Heart left ventricle (tissue), 13 donors: ENCODE measurements around the gene DLX3.

ENCODE experiments used
- POLR2A ChIP-seq, 2 donors: fragments of 450-650 bp; IDR thresholded peaks; one replicate each; pipeline ENCODE4 v1.6.1; 2017; ENCODE audit warnings: antibody characterized with exemption in 2 of 2, mild to moderate bottlenecking in 2 of 2, moderate library complexity in 2 of 2
- TF ChIP-seq, protein P1 (sequence below), 12 donors: fragments of 200-600 bp; sonication (generic) in 4 of 12; IDR thresholded peaks; one replicate each; pipeline versions ENCODE4 v1.5.0 to v1.8.0; 2018 to 2022; ENCODE audit warnings: antibody characterized with exemption in 12 of 12, mild to moderate bottlenecking in 5 of 12
- donor health status: ischemic (EF 13 %, LVEDD 7.1; RV severe dilation, severe dysfunction).
- donor health status: DM: no; HTN: yes; CAD: no.
- donor health status: DM: no; HTN: no; CAD: no.
- donor health status: ischemic (EF 25% LVEDD 6.9; RV normal size, moderate dysfunction).
- donor health status: ischemic (EF 25% LVEDD 5.7; RV mildly dilated, moderate dysfunction).
- donor health status: ischemic (EF 35%, LVEDD 5.7; RV mildly dilated, moderate dysfunction).
- donor health status: nonischemic (EF 11% LVEDD 7.7; RV severe dilation, severe dysfunction).
- donor health status: DM: yes; HTN: yes; CAD: no.
- donor health status: PGD.
- donor health status: ischemic (EF 29% LVEDD 5.4; RV normal size, mild dysfunction).
- donor health status: nonischemic (EF 23%, LVEDD 6.1; RV moderate dilation, normal function).

GRCh38 chr17:49986396-49987289 is 8.4 kb downstream of the DLX3 start:
- TF ChIP-seq, protein P1, sequence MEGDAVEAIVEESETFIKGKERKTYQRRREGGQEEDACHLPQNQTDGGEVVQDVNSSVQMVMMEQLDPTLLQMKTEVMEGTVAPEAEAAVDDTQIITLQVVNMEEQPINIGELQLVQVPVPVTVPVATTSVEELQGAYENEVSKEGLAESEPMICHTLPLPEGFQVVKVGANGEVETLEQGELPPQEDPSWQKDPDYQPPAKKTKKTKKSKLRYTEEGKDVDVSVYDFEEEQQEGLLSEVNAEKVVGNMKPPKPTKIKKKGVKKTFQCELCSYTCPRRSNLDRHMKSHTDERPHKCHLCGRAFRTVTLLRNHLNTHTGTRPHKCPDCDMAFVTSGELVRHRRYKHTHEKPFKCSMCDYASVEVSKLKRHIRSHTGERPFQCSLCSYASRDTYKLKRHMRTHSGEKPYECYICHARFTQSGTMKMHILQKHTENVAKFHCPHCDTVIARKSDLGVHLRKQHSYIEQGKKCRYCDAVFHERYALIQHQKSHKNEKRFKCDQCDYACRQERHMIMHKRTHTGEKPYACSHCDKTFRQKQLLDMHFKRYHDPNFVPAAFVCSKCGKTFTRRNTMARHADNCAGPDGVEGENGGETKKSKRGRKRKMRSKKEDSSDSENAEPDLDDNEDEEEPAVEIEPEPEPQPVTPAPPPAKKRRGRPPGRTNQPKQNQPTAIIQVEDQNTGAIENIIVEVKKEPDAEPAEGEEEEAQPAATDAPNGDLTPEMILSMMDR (IDR thresholded peaks at IDR 0.05), result no peak
- no peak for TF ChIP-seq POLR2A (IDR thresholded peaks at IDR 0.05)
